Embryonic facial prominence (tissue), 1 donor: ENCODE data around the gene CFAP61.
"Not testable (repeated sequence)": the region's sequence is repeated elsewhere in the genome, so short reads cannot be mapped to it uniquely, and the experiment has no call there.

Experiments used
- DNase-seq: peaks from one replicate; pipeline ENCODE4 v3.0.0-alpha.2; 2016; ENCODE audit errors: extremely low spot score

The CFAP61 gene

DNA sequence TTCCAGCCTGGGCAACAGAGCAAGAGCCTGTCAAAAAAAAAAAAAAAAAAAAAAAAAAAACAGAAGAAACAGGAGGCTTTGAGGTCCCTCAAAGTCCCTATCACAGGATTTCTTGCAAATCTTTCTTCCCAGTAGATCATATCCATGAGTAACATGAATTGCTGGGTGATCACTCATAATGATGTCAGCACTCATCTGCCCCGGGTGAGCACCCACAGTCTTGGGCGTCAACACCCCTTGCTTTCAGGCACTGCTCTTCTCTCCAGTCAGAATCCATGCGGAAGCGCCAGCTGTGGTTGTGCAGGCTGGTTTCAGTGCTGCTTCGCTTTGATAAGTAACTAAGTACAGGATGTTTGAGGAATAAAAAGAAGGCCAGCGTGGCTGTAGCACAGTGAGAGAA, 275.4 kb downstream of the CFAP61 start:
- DNase-seq = no peak

DNA sequence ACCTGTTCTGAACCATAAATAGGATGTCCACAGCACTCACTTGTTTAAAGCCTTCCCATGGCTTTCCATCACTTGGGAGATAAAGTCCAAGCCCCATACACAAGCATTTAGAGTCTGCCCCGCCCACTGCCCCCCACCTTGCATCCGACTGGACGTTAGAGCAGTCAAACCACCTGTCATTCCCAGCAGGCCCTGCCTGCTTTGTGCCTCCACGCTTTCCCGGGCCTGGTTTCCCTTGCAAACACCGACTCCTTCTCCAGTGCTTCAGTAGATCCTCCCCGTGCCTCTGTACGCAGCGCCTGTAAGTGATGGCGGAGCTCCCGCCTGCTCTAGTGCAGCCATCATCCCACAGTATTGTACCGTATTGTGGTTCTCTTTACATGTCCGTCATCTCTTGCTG, 277.2 kb downstream of the CFAP61 start:
- DNase-seq = no peak

DNA sequence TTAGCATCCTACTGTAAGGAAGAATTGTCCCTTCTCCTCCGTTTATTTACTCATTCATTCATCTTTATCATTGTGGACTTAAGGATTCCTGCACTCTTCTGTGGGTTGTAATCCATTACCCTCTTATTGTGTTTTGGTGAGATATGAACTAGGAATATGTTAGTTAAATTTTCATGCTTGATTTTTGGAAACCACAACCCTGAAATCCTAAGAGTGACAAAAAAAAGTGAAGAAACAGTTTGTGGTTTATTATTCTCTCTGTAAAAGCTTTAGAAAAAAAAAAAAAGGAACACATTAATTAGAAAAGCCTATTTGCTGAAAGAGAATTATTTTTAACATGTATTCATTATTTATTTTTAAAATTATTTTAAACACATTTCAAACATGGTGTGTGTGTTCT, 278.8 kb downstream of the CFAP61 start:
- DNase-seq = no peak

GRCh38 chr20:20331817-20332216, 279.5 kb downstream of the CFAP61 start:
- DNase-seq = no peak

DNA sequence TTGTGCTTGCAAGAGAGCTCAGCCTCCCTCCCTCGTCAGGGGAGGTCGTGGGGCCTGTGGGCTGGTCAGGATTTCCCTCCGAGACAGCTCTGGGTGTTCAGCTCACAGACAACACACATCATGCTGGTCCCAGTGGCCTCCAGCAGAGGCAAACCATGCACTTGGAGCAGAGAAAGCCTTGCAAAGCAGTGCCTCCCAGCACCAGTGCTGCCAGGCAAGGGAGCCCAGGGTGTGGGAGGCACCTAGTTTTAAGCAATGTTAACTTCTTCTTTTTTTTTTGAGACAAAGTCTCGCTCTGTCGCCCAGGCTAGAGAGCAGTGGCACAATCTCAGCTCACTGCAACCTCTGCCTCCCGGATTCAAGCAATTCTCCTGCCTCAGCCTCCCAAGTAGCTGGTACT, 281.5 kb downstream of the CFAP61 start:
- DNase-seq = no peak

DNA sequence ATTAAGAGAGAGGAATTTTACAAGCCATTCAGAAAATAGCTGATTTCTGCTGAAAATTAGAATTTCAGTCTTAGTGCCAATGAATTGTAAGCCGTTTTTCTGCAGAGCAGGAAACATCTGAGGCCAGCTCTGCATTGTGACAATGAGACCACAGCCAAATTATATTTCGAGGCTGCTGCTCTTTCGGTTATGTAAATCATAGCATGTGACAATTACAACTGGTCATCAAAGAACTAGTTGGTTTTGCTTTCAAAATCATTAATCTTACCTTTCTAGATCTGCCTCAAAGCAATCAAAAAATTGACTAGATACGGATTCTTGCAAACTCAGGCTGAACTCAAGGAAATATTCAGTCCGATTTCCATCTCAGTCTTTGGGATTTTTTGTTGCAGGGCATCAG, 282.2 kb downstream of the CFAP61 start:
- DNase-seq = no peak

- DNase-seq = no peak
These were observed 285.9 kb downstream of the CFAP61 start for GRCh38 chr20:20338133-20338730.

GRCh38 chr20:20340443-20340842, 288.1 kb downstream of the CFAP61 start:
- DNase-seq = no peak

- no peak for DNase-seq
These were observed 289.0 kb downstream of the CFAP61 start for GRCh38 chr20:20341371-20341770.

GRCh38 chr20:20342066-20342465, 289.7 kb downstream of the CFAP61 start:
- DNase-seq = no peak

DNA sequence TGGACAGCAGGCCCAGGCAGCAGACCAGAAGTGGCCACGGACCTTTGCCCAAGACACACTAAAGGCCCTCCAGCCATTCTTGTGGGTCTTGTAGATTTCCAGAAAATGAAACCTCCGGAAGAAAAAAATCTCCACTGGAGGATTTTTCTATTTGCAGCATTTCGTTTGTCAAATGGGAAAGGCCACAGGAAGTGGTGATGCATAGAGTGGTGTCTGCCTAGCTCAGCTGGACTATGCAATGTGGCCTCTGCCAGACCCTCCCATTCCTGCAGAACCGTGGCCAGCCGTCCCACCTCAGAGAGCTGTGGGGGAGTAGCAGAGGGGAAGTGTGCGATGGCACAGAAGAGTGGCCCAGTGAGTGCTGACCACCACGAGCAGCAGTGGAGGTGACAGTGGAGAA, 291.6 kb downstream of the CFAP61 start:
- DNase-seq = no peak

GRCh38 chr20:20344476-20344875, 292.1 kb downstream of the CFAP61 start:
- DNase-seq = no peak

- DNase-seq = no peak
These were observed 301.2 kb downstream of the CFAP61 start for GRCh38 chr20:20353576-20353975.

DNA sequence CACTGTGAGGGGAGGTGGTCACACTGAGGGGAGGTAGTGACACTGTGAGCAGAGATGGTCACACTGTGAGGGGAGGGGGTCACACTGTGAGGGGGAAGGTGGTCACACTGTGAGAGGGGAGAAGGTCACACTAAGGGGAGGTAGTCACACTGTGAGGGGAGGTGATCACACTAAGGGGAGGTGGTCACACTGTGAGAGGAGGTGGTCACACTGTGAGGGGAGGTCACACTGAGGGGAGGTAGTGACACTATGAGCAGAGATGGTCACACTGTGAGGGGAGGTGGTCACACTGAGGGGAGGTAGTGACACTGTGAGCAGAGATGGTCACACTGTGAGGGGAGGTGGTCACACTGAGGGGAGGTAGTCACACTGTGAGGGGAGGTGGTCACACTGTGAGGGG, 303.2 kb downstream of the CFAP61 start:
- not testable (repeated sequence) for DNase-seq

DNA sequence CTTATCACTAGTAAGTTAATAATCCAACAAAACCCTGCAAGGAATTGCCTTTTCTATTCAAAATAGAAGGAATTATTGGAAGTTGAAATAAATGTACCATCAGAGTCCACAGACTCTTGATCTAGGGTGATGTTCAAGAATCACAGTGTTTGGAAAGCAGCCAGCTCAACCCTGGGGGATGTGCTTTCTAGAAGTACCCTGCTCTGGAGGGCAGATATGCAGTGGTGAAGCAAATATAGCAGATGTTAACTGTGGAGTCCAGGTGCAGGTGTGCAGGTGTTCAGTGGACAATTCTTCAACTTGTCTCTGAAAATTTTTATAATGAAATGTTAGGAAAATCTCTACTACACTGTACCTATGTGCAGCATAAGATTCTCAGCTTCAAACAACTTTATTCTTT, 306.5 kb downstream of the CFAP61 start:
- no peak for DNase-seq

DNA sequence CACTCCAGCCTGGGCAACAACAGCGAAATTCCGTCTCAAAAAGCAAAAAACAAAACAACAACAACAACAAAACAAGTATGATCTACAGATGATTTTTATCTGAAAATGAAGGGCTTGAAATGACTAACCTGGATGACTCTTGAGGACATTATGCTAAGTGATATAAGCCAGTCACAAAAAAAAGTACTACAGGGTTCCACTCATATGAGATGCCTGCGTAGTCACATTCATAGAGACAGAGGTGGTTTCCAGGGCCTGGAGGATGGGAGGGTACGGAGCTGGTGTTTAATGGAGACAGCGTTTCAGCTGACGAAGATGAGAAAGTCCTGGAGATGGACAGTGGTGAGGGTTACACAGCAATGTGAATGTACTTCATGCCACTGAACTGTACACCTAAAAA, 307.3 kb downstream of the CFAP61 start:
- no peak for DNase-seq

- DNase-seq = peak; percentile 36
These were observed 308.1 kb downstream of the CFAP61 start for GRCh38 chr20:20360464-20360863.

DNA sequence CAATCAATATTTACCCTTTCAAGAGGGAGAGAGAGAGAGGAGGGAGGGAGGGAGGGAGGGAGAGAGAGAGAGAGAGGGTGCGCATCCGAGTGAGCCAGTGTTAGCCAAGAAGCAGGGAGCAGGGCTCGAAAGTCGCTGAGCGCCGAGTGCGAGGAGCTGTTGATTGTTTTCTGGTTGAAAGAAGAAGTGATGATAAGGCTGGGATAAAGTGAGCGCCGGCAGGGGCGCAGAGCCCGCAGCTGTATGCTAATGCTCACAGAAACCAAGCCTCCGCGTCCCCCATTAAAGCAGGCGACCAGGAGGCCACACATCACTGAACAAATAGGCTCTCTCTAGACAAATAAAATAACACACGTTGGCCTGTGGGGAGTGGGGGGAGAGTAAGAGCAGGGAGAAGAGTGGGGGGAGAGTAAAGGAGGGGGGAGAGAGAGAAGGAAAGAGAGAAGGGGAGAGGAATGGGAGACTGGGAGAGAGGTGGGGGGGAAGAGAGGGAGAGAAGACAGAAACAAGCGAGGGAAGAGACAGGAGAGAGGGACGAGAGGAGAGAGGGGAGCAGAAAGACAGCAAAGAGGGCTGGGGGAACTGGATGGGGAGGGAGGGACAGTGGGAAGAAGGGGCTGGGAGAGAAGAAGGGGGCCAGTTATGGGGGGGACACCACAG, 310.6 kb downstream of the CFAP61 start:
- peak; percentile 12 for DNase-seq

DNA sequence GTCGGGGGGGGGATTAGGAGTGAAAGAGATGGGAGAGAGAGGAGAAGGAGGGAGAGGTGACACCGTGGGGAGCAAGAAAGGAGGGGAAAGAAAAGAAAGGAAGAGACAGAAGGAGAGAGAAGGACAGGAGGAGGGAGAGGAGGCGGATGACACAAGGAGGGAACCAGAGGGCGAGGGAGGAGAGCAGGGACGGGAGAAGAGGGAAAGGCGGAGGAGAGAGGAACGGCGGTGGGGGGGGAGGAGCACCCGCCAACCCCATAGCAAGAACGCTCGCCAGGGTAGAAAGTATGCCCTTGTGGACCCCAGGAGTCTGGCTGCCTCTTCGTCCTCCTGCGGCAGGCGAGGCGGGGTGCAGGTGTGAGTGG, 311.1 kb downstream of the CFAP61 start:
- DNase-seq = no peak

- DNase-seq = no peak
These were observed 311.7 kb downstream of the CFAP61 start for GRCh38 chr20:20363799-20364592.

DNA sequence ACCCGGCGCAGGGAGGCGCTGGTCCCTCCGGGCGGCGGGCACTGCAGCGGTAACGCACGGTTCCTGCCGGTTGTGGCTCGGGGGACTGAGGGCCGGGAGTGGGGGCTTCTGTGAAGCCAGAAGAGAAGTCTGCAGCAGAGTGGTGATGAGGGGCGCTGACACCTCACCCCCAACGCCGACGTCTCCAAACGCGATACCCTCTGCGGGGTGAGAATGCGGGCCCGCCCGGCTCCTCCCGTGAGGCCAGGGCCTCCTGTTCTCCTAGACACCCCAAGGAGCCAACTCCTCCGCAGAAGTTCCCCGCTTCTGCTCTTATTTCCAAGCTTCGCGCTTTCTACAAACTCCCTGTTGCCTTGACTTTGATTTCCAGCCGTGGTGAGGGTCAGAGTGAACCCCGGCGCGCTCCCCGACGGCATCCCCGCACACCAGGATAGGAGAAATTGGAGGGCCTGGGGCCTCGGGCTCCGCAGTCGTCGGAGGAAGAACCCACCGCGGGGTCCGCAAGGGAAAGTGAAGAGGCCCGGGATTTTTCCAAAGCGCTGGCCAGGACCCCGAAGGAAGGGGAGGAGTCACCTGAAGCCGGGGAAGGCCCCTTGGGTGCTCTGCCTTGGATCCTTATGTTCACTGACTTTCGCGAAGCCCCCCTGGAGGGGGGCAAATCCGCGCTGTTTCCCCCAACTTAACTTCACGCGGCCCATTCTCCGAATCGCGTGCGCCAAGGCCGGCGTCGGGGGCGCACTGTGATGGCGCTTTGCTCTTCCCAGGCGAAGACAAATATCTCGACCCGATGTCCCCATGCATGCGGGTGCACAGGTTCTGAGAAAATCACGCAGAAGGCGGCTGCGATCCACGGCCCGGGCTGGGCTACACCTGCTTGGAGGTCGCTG, 312.5 kb downstream of the CFAP61 start:
- no peak for DNase-seq

DNA sequence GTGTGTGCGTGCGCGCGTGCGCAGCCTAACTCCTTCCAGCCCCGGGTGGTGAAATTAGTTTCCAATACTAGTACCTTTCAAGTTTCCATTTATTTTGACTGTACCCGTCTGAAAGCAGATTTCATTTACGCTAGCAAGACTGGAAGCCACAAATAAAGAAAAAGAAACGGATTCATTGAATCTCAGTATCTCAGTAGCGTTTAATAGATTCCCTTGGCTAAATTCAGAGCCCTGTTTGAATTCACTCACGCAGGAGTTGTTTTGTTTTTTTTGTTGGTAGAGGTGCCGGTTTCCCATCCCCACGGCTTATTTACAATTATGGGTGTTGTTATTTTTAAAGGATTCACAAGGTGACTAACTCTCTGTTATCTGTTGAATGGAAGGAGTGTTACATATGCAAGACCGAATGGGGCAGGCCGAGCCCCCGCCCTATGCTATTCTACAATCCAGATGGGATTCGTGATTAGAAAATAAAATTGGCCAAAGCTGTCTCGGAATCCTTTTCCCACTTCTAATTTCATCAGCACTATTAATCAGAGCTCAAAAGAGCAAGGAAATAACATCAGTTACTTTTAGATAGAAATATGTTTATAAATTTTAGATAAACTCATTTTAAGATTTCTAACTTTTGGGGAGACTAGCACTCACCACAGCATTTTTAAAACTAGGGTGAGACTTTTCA, 313.3 kb downstream of the CFAP61 start:
- DNase-seq = no peak
